Right atrium auricular region (tissue), 2 donors: ENCODE measurements around the gene PRRT1B. TPM values are rescaled to one million over a fixed set of nuclear protein-coding genes. Genes with fewer than 3 reads are reported as not detected.

Experiments
- DNase-seq: peaks from one replicate; pipeline ENCODE4 v3.0.0-alpha.2; 2019; ENCODE audit warnings: low spot score
- H3K27ac ChIP-seq, 2 donors: fragments of 200-600 bp; sonication (generic); 1 replicate in 1 of 2; 2 replicates in 1 of 2; pipeline ENCODE4 v1.5.1; 2016 to 2019
- H3K27me3 ChIP-seq, 2 donors: fragments of 200-600 bp; sonication (generic); one replicate each; pipeline versions ENCODE4 v1.5.1 to v1.6.0; 2017 to 2019
- H3K36me3 ChIP-seq: fragments of 200-600 bp; sonication (generic); one replicate; pipeline ENCODE4 v1.5.1; 2016
- H3K4me1 ChIP-seq, 2 donors: fragments of 200-600 bp; sonication (generic); one replicate each; pipeline versions ENCODE4 v1.5.1 to v1.6.0; 2017 to 2019
- H3K4me3 ChIP-seq, 2 donors: fragments of 200-600 bp; sonication (generic); 1 replicate in 1 of 2; 2 replicates in 1 of 2; pipeline ENCODE4 v1.5.1; 2017 to 2019; ENCODE audit warnings: mild to moderate bottlenecking in 1 of 2, moderate library complexity in 1 of 2
- H3K9me3 ChIP-seq, 2 donors: fragments of 200-600 bp; sonication (generic); one replicate each; pipeline ENCODE4 v1.5.1; 2019
- total RNA-seq, 2 donors: library from RNA; depleted of rRNA; stranded (reverse); fragments of >200 nt; gene quantifications; one replicate each; pipeline ENCODE4 v1.1.0, GENCODE V29; 2016
- TF ChIP-seq, protein P1 (sequence below), 2 donors: fragments of 200-600 bp; sonication (generic); IDR thresholded peaks; one replicate each; pipeline ENCODE4 v1.5.1; 2019; ENCODE audit warnings: antibody characterized with exemption in 2 of 2

Gene PRRT1B
- total RNA-seq, 2 donors from 2014 or later, result not detected

DNA sequence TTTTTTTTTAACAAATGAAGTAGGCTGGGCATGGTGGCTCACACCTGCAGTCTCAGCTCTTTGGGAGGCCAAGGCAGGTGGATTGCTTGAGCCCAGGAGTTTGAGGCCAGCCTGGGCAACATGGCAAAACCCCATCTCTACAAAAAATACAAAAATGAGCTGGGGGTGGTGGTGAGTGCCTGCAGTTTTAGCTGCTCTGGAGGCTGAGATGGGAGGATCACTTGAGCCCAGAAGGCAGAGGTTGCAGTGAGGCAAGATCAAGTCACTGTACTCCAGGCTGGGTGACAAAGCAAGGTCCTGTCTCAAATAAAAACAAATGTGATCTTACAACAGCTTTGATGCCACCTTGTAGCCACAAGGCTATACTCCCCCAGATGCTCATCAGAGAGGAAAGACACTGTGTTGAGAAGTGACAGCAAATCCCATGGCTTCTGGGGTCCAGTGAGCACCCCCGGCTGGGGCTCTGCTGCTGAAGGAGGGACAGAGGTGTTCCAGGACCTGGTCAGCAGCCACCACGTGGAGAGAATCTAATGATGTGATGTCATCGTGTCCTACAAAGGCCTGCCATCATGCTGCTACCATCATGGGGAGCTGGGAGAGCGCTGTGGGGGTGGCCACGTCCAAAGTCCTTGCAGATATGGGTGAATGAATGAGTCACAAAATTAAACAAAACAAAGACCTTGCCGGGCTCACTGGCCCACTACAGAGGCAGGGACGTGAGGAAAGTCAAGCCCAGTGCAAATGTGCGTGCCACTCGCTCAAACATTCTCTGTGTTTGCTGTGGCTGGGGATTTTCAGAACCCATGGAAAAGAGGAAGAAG is 60.7 kb downstream of the PRRT1B start:
- Histone ChIP-seq H3K4me3 (no peak overlapping the region), H3K27me3 (no peaks in the 10 kb centered on the region), H3K27ac (peak overlapping the region in 1 of 2 donors; percentile 51), H3K4me1 (peaks cover 0 to 74% of the 10 kb centered on the region in 2 donors), H3K9me3 (no peaks in the 10 kb centered on the region), H3K36me3 (peaks cover 34% of the 10 kb centered on the region)
- TF ChIP-seq, protein P1, sequence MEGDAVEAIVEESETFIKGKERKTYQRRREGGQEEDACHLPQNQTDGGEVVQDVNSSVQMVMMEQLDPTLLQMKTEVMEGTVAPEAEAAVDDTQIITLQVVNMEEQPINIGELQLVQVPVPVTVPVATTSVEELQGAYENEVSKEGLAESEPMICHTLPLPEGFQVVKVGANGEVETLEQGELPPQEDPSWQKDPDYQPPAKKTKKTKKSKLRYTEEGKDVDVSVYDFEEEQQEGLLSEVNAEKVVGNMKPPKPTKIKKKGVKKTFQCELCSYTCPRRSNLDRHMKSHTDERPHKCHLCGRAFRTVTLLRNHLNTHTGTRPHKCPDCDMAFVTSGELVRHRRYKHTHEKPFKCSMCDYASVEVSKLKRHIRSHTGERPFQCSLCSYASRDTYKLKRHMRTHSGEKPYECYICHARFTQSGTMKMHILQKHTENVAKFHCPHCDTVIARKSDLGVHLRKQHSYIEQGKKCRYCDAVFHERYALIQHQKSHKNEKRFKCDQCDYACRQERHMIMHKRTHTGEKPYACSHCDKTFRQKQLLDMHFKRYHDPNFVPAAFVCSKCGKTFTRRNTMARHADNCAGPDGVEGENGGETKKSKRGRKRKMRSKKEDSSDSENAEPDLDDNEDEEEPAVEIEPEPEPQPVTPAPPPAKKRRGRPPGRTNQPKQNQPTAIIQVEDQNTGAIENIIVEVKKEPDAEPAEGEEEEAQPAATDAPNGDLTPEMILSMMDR (IDR thresholded peaks at IDR 0.05), result no peak
- DNase-seq, result no peak

DNA sequence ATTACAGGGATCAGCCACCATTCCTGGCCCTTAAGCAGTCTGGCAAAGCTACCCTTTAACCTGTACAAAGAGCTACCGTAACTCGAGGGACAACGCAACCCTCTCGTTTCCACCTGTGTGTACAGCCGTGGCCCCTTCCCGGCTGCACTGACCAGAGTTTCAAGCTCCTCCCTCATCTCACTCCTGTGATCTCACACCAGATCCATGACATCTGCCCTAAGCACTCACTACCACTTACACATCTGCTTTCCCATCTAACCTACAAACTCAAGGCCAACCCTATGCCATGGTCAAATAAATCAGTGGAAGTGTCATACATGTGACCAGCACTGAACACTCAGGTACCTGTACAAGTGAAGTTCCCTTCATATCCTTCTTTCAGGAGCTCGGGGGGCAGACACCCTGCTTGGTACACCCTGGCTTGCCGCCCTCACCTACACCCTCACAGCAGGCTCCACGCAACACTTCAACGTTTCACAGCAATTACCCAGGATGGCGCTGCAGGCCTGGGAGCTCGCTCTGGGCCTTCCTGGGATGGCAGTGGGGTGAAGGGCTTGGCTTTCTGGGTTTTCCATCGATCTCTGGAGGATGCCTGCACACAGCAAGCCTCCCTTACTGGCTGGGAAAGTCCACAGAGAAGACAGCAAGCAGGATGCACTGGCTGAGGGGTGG is 61.7 kb downstream of the PRRT1B start:
- Histone ChIP-seq H3K4me1 (peaks cover 0 to 80% of the 10 kb centered on the region in 2 donors), H3K4me3 (no peak overlapping the region), H3K27me3 (no peaks in the 10 kb centered on the region), H3K9me3 (no peaks in the 10 kb centered on the region), H3K27ac (peak overlapping the region; percentile 85 to 93), H3K36me3 (peaks cover 24% of the 10 kb centered on the region)
- DNase-seq, result no peak
- TF ChIP-seq, protein P1 (IDR thresholded peaks at IDR 0.05), result no peak

DNA sequence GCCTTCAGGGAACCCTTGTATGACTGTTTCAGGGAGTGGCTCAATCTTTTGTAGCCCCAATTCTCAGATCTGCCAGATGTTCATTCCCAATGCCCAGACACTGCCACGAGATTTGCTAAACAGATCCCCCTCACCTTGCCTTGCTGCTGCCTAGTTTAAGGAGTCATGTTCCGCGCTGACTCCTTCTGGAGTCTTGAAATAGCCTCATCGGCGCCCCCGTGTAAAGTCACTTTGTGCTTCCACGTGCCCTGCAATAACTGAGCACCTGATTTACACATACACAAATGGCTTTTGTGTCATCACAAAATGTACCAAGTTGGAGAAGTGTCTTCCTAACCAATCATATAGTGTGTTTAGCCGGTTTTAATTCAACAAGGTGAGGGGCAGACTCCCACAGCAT is 62.3 kb downstream of the PRRT1B start:
- DNase-seq, result no peak
- peaks cover 0 to 80% of the 10 kb centered on the region in 2 donors for H3K4me1 ChIP-seq

DNA sequence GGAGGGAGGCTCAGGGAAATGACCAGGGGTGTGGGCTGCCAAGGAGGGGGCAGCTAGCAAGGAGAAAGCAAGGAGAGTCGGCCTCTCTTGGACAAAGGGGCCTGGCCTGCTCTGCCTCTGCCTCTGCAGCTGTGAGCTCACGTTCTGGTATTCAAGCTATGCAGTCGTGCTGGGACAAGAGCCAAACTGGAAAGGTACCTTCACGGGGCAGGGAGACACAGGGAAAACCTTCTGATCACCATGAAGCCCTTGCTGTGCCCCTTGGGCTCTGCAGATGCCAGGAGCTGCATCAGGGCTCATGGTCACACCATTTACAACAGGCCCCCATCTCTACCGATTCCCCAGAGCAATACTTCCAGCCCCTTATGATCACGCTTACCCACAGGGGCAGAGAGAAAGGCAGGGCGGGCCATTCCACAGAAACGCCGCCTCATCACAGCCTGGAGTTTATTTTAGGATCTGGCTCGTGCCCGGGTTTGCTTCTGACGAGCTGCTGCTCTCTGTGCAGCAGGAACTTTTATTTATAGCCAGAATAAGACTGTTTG is 63.2 kb downstream of the PRRT1B start:
- Histone ChIP-seq H3K27ac (peak overlapping the region; percentile 85 to 93), H3K4me3 (peak overlapping the region in 1 of 2 donors; percentile 10), H3K36me3 (peaks cover 11% of the 10 kb centered on the region), H3K27me3 (no peaks in the 10 kb centered on the region), H3K9me3 (no peaks in the 10 kb centered on the region), H3K4me1 (peaks cover 0 to 84% of the 10 kb centered on the region in 2 donors)
- TF ChIP-seq, protein P1 (IDR thresholded peaks at IDR 0.05), result no peak
- DNase-seq, result peak; percentile 81

More for the DNA sequence above, 62.3 kb downstream of the PRRT1B start:
- H3K4me3 ChIP-seq, result no peak overlapping the region
- H3K27ac ChIP-seq, result peak overlapping the region; percentile 85 to 93
- H3K9me3 ChIP-seq, result no peaks in the 10 kb centered on the region
- TF ChIP-seq, protein P1 (IDR thresholded peaks at IDR 0.05), result no peak
- peaks cover 19% of the 10 kb centered on the region for H3K36me3 ChIP-seq
- no peaks in the 10 kb centered on the region for H3K27me3 ChIP-seq

Other genes starting within 250 kb of the PRRT1B start
- gene PRRC2B, start 151.4 kb upstream of the PRRT1B start, total RNA-seq, result 100 to 1,000 TPM in 1 of 2 donors, 10 to 100 TPM in 1; 76.7 to 120 TPM
- 10 to 100 TPM; 13.7 to 16.4 TPM for gene POMT1, start 42.6 kb upstream of the PRRT1B start, total RNA-seq
- gene UCK1, start 14.3 kb upstream of the PRRT1B start, total RNA-seq, result 10 to 100 TPM; 21.2 to 37.8 TPM
- gene RAPGEF1, start 194.6 kb downstream of the PRRT1B start, total RNA-seq, result 10 to 100 TPM; 59.5 to 65.1 TPM